HG03439 (cell line): ENCODE data around the gene RBMS1.
"Not testable (repeated sequence)": the region's sequence is repeated elsewhere in the genome, so short reads cannot be mapped to it uniquely, and the experiment has no call there.

Source experiments
- ATAC-seq: cut with Tn5 transposase; IDR thresholded peaks from one replicate; pipeline ENCODE4 v1.9.1; 2021; ENCODE audit warnings: mild to moderate bottlenecking, moderate library complexity; ENCODE audit not compliant: unreplicated experiment

Gene RBMS1

GRCh38 chr2:160472839-160473251, 20.8 kb downstream of the RBMS1 start:
- ATAC-seq, result no peak

DNA sequence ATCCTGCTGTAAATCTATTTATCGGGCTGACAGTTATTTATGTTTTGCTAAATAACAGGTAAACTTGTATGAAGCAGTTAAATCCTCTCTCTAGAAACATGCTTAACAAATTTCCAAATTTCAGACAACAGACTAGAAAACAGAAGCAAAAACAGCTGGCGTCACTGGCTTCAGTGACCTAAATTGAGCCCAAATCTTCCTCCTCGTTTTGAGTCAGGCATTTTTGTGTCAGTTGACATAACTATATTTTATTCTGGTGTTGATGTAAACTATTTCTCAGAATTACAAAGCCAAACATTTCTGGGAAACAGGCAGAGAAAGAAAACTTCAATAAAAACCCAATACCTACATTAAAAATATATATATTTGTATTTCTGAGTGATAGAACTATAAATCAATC, 21.7 kb downstream of the RBMS1 start:
- no peak for ATAC-seq

DNA sequence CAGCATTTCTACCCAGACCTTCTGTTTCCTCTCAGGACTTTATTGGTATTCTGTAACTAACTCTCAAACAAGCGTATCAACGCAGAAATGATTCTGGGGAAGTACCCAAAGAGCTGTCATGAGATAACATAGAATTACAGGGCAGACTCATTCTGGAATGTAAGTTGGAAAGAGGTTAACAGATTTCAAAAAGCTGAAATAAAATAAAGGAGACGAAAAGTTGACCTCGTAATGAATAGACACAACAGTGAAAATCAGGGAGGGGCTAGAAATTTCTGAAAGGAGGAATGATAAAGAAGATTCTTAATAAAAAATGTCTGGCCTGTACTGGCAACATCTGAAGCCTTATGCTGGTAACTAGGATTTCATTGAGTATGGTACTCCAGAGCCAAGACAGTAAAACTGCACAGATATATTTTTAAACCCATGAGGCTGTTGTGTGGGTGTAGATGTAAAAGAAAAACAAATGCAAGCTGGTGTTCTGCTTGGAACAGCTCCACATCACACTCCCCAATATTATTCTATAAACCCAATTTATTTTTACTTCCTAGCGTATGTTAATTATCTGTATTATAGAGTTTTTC, 23.9 kb downstream of the RBMS1 start:
- ATAC-seq, result no peak

GRCh38 chr2:160469164-160469563, 24.4 kb downstream of the RBMS1 start:
- no peak for ATAC-seq

GRCh38 chr2:160467086-160467485, 26.5 kb downstream of the RBMS1 start:
- ATAC-seq, result no peak

DNA sequence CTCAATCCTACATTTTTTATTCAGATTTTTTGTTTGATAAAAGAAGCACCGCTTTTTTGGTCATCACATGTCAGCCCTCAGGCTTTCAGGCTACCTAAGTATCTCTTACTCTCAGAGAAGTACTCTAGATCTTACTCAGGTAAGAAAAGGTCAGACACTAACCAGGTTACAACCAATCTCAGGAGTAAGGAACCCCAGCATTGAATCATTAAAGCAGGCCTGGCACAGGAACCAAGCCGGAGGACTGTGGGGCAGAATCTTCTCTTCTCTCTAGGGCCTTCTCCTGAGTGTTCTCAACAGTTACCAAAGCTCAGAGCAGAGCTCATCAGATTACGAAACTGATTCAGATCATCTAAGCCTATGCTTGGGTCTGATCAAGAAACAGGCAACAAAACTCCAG, 28.2 kb downstream of the RBMS1 start:
- ATAC-seq, result no peak

GRCh38 chr2:160465002-160465401, 28.6 kb downstream of the RBMS1 start:
- ATAC-seq, result no peak

DNA sequence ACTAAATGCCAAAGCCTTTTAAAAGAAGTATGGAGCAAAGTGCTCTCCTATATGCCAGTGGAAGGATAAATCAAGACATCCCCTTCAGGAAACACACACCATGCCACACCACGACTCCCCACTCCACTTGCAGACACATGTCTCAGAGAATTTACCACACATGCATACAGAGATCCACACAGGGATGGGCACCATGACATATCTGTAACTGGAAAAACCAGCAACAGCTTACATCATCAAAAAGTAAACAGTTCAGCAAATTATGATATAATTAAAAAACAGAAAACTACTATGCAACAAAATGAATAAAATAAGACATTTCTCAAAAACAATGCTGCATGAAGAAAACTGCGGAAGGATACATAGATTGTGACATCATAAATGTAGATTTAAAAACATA, 29.6 kb downstream of the RBMS1 start:
- ATAC-seq, result no peak

DNA sequence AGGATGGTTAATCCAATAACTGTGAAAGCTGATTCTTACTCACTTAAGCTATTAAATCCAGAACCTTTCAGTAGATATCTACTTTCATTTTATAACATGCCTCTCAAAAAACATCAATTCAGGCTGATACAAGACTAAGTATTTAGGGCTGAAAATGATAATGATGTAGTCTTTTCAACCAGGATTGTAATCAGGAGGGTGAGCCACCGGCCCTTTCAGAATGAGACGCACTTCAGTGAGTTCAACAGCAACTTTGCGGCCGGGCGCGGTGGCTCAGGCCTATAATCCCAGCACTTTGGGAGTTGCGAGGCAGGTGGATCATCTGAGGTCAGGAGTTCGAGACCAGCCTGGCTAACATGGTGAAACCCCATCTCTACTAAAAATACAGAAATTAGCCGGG, 30.4 kb downstream of the RBMS1 start:
- no peak for ATAC-seq

GRCh38 chr2:160460333-160460731, 33.3 kb downstream of the RBMS1 start:
- no peak for ATAC-seq

- no peak for ATAC-seq
Observed at GRCh38 chr2:160459538-160460332, 33.9 kb downstream of the RBMS1 start.

DNA sequence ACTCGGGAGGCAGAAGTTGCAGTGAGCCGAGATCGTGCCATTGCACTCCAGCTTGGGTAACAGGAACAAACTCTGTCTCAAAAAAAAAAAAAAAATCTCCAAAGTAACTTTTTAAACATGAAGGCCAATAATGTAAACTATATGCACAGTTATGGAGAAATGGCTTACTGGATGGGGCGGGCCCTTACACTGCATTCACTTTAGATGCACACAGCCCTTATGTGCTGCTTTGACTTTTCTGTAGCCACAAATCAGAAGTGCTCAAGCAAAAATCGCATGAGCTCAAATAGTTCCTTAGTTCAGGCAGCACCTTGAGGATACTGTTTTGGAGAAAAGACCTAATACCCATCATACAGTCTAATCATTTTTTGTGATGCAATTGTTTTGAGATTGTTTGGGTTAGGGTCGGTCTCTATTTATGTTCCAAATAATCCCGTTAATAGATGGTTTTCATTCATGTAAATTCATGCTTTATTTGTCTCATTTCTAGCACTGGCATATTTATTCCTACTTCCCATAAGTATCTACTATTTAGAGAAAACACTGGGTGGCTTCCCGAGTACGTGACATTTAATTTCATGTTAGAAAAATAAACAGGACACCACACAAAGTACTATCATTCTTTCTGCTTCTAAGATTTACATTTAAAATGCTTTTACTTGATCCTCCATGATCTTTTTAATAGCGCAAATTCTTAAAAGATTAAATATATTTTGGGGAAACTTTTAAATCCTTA, 34.7 kb downstream of the RBMS1 start:
- ATAC-seq, result no peak

GRCh38 chr2:160457588-160457987, 36.0 kb downstream of the RBMS1 start:
- peak; percentile 86 for ATAC-seq

GRCh38 chr2:160454070-160454797, 39.4 kb downstream of the RBMS1 start:
- no peak for ATAC-seq

DNA sequence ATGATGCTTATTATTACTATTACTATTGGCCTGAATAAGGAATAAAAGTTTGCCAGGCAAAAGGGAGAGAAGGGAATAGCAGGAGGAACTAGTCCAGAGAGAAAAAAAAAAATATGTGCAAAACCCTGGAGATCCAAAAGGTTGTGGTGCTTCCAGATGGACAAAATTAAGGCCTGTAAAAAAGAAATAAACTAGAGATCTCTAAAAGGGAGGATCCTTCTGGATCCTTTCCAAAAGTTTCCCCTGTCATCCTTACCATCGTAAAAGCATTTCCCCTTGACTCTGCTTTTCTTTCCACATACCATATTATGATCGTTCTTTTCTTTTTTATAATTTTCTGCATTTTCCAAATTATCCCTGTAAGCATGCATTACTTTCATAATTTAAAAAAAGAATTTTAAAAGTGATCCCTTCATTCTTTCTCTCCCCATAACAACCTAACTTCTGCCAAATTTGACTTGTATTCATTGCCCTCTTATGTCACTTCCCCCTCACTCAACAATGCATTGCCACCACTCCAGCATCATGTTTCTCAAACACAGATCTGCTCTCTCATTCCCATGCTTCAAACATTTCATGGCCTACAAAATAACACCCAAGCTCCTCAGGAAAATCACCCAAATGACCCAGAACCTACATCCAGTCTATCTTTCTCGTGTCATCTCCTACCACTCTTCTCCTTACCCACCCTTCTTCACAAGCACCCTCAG, 40.3 kb downstream of the RBMS1 start:
- no peak for ATAC-seq

DNA sequence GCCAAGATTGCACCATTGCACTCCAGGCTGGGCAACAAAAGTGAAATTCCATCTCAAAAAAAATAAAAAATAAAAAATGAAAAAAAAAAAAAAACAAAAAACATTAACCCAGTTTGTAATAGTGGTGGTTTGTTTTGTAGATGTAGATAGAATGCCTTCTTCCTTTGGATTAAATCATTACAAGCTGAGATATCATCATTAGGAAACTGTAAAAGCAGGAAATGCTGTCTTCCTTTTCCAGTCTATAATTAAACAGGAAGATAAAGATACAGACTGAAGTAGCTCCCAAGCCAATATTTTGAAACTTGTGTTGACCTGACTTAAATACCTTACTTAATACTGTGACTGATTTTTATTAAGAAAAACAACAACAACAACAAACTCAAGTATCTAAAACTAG, 43.1 kb downstream of the RBMS1 start:
- ATAC-seq, result no peak

DNA sequence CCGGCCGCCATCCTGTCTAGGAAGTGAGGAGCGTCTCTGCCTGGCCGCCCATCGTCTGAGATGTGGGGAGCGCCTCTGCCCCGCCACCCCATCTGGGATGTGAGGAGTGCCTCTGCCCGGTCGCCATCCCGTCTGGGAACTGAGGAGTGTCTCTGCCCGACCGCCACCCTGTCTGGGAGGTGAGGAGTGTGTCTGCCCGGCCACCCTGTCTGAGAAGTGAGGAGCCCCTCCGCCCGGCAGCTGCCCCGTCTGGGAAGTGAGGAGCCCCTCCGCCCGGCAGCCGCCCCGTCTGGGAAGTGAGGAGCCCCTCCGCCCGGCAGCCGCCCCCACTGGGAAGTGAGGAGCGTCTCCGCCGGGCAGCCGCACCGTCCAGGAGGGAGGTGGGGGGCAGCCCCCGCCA, 44.8 kb downstream of the RBMS1 start:
- ATAC-seq, result not testable (repeated sequence)

DNA sequence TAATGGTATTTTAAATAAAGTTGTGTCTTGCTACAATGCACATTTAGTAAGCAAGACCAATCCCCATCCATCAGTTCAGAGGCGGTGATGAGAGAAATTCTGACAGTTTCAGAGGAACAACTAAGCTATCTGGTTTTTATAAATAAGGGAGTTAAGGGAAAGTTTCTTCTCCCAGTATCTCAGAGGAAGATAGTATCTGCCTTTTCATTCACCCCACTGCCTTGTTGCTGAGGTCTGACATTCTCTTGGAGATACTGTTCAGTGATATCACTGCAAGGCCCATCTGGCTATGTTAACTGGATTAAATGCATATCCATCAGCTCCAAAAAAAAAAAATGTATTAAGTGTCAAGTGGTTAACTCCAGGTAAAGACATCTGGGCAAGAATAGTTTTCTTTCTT, 47.9 kb downstream of the RBMS1 start:
- no peak for ATAC-seq

DNA sequence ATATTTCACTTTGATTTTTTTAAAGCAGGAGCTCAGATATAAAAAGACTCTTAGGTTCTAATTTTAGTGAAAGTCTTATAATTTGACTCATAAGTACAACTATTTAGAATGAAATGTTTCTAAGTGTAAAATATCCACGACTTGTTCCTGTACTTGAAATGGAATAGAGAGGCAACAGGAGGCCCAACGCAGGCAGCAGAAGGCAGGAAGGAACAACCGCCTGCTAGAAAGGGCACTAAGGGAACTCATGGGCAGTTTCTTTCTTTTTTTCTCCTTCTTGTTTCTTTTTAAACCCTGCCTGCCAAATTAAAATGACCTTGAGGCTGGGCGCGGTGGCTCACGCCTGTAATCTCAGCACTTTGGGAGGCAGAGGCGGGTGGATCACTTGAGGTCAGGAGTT, 51.0 kb downstream of the RBMS1 start:
- ATAC-seq, result no peak

- no peak for ATAC-seq
Observed at GRCh38 chr2:160440888-160441287, 52.7 kb downstream of the RBMS1 start.

DNA sequence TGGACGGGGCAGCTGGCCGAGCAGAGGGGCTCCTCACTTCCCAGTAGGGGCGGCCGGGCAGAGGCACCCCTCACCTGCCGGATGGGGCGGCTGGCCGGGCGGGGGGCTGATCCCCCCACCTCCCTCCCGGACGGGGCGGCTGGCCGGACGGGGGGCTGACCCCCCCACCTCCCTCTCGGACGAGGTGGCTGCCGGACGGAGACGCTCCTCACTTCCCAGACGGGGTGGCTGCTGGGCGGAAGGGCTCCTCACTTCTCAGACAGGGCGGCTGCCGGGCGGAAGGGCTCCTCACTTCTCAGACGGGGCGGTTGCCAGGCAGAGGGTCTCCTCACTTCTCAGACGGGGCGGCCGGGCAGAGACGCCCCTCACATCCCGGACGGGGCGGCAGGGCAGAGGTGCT, 54.6 kb downstream of the RBMS1 start:
- not testable (repeated sequence) for ATAC-seq
